HEK293 (cell line): ENCODE results near the gene FOXO6.

Source experiments
- CTCF ChIA-PET: fragments of 350-600 bp; formaldehyde crosslinking; extraction: SDS; loops from one replicate; lab custom pipeline; 2021; ENCODE audit warnings: antibody characterized with exemption; lab: Yijun Ruan, JAX
- POLR2A ChIA-PET: fragments of 300-600 bp; formaldehyde crosslinking; extraction: SDS; loops from one replicate; lab custom pipeline; 2020; ENCODE audit warnings: antibody characterized with exemption, inconsistent platforms; lab: Yijun Ruan, JAX
- H3K27ac ChIP-seq: fragments of 200-500 bp; sonication (Bioruptor generic); 2 replicates; pipeline ENCODE4 v1.5.1; 2014; ENCODE audit warnings: low read depth, low read length, control low read depth, inconsistent platforms; ENCODE audit errors: extremely low read depth
- H3K36me3 ChIP-seq, 2 experiments: fragments of 200-500 bp in 1 of 2; sonication (Bioruptor generic) in 1 of 2; 1 replicate in 1 of 2; 2 replicates in 1 of 2; pipeline ENCODE4 v1.5.1; 2014 to 2017; ENCODE audit warnings: inconsistent platforms in 2 of 2, low read length in 2 of 2; ENCODE audit not compliant: control insufficient read depth in 2 of 2, insufficient read depth in 1 of 2
- H3K4me1 ChIP-seq: fragments of 200-500 bp; sonication (Bioruptor generic); 2 replicates; pipeline ENCODE4 v1.5.1; 2014; ENCODE audit warnings: mild to moderate bottlenecking, low read length, inconsistent platforms; ENCODE audit not compliant: control insufficient read depth, insufficient read depth
- H3K4me3 ChIP-seq: 2 replicates; pipeline ENCODE4 v1.5.1; 2011; ENCODE audit warnings: low read depth, mild to moderate bottlenecking, control low read depth, low read length, moderate library complexity
- H3K9me3 ChIP-seq: fragments of 200-500 bp; sonication (Bioruptor generic); 2 replicates; pipeline ENCODE4 v1.5.1; 2014; ENCODE audit warnings: low read depth, low read length, inconsistent platforms; ENCODE audit not compliant: control insufficient read depth, insufficient read depth
- HOXA7 ChIP-seq: sonication (generic); formaldehyde crosslinking; IDR thresholded peaks from 2 replicates; pipeline ENCODE4 v1.8.1; 2022; ENCODE audit warnings: missing genetic modification reagents, borderline replicate concordance
- KLF17 ChIP-seq: fragments of 450-650 bp; formaldehyde crosslinking; IDR thresholded peaks from 2 replicates; pipeline ENCODE4 v1.5.1; 2016; ENCODE audit warnings: missing biosample characterization, missing genetic modification characterization
- MYNN ChIP-seq: fragments of 450-650 bp; formaldehyde crosslinking; IDR thresholded peaks from 2 replicates; pipeline ENCODE4 v1.5.1; 2016; ENCODE audit warnings: missing biosample characterization, missing genetic modification characterization, borderline replicate concordance
- PRDM4 ChIP-seq: fragments of 450-650 bp; formaldehyde crosslinking; IDR thresholded peaks from 2 replicates; pipeline ENCODE4 v1.5.1; 2017; ENCODE audit warnings: missing biosample characterization, missing genetic modification characterization
- SP3 ChIP-seq: fragments of 450-650 bp; formaldehyde crosslinking; IDR thresholded peaks from 2 replicates; pipeline ENCODE4 v1.5.1; 2016; ENCODE audit warnings: missing biosample characterization, missing genetic modification characterization
- WT1 ChIP-seq: fragments of 450-650 bp; formaldehyde crosslinking; IDR thresholded peaks from 2 replicates; pipeline ENCODE4 v1.5.1; 2016; ENCODE audit warnings: missing biosample characterization, missing genetic modification characterization
- ZBTB17 ChIP-seq: fragments of 450-650 bp; formaldehyde crosslinking; IDR thresholded peaks from 2 replicates; pipeline ENCODE4 v1.5.1; 2016; ENCODE audit warnings: missing biosample characterization, missing genetic modification characterization
- ZIC2 ChIP-seq: fragments of 450-650 bp; formaldehyde crosslinking; IDR thresholded peaks from 2 replicates; pipeline ENCODE4 v1.5.1; 2016; ENCODE audit warnings: missing biosample characterization, missing genetic modification characterization
- ZNF112 ChIP-seq: fragments of 450-650 bp; formaldehyde crosslinking; IDR thresholded peaks from 2 replicates; pipeline ENCODE4 v1.5.0; 2017; ENCODE audit warnings: missing biosample characterization, missing genetic modification characterization
- ZNF214 ChIP-seq: fragments of 450-650 bp; formaldehyde crosslinking; IDR thresholded peaks from 2 replicates; pipeline ENCODE4 v1.5.1; 2017; ENCODE audit warnings: missing biosample characterization, mild to moderate bottlenecking, missing genetic modification characterization, borderline replicate concordance
- ZNF335 ChIP-seq: fragments of 450-650 bp; formaldehyde crosslinking; conservative IDR thresholded peaks from 2 replicates; pipeline ENCODE4 v1.5.1; 2016; ENCODE audit warnings: missing biosample characterization, missing genetic modification characterization
- ZNF391 ChIP-seq: fragments of 450-650 bp; formaldehyde crosslinking; IDR thresholded peaks from 2 replicates; pipeline ENCODE4 v1.5.1; 2016; ENCODE audit warnings: low read depth, missing biosample characterization, missing genetic modification characterization, borderline replicate concordance
- ZNF473 ChIP-seq: fragments of 450-650 bp; formaldehyde crosslinking; IDR thresholded peaks from 2 replicates; pipeline ENCODE4 v1.5.1; 2017; ENCODE audit warnings: missing biosample characterization, missing genetic modification characterization
- ZNF561 ChIP-seq: fragments of 450-650 bp; IDR thresholded peaks from 2 replicates; pipeline ENCODE4 v1.5.1; 2018; ENCODE audit warnings: missing biosample characterization, missing genetic modification characterization, borderline replicate concordance
- ZNF600 ChIP-seq: fragments of 450-650 bp; formaldehyde crosslinking; IDR thresholded peaks from 2 replicates; pipeline ENCODE4 v1.5.1; 2016; ENCODE audit warnings: missing biosample characterization, missing genetic modification characterization
- ZNF639 ChIP-seq: fragments of 450-650 bp; formaldehyde crosslinking; IDR thresholded peaks from 2 replicates; pipeline ENCODE4 v1.5.1; 2016; ENCODE audit warnings: missing biosample characterization, missing genetic modification characterization
- ZNF645 ChIP-seq: fragments of 450-650 bp; formaldehyde crosslinking; IDR thresholded peaks from 2 replicates; pipeline ENCODE4; 2016; ENCODE audit warnings: missing biosample characterization, missing genetic modification characterization
- ZNF785 ChIP-seq: fragments of 450-650 bp; formaldehyde crosslinking; IDR thresholded peaks from 2 replicates; pipeline ENCODE4 v1.5.1; 2016; ENCODE audit warnings: missing biosample characterization, missing genetic modification characterization
- ZNF830 ChIP-seq: fragments of 450-650 bp; IDR thresholded peaks from 2 replicates; pipeline ENCODE4 v1.5.0; 2018; ENCODE audit warnings: missing biosample characterization, missing genetic modification characterization, low read depth, mild to moderate bottlenecking, moderate library complexity
- ZSCAN23 ChIP-seq: fragments of 450-650 bp; formaldehyde crosslinking; IDR thresholded peaks from 2 replicates; pipeline ENCODE4 v1.5.1; 2016; ENCODE audit warnings: missing biosample characterization, missing genetic modification characterization
- ZSCAN5A ChIP-seq: fragments of 450-650 bp; formaldehyde crosslinking; IDR thresholded peaks from 2 replicates; pipeline ENCODE4 v1.5.1; 2016; ENCODE audit warnings: missing biosample characterization, missing genetic modification characterization

The FOXO6 gene

GRCh38 chr1:41354956-41355355, 6.3 kb upstream of the FOXO6 start:
- POLR2A ChIA-PET = no interaction called here
- H3K9me3 ChIP-seq = no peaks in the 10 kb centered on the region
- no peak overlapping the region for H3K27ac ChIP-seq
- CTCF ChIA-PET = interaction anchor here (0.5 to 1.2 kb wide), 4 partner anchors 12 to 294 kb away, joined by 3 to 4 read pairs (median 3); no protein-coding TSS in a partner anchor
- H3K36me3 ChIP-seq = no peaks in the 10 kb centered on the region
- TF ChIP-seq MYNN = no peak
- TF ChIP-seq ZIC2 (tag by site-specific recombination) = no peak
- TF ChIP-seq ZNF830 (tag by site-specific recombination) = no peak
- no peak for TF ChIP-seq ZNF335
- no peak for TF ChIP-seq PRDM4 (tag by site-specific recombination)
- no peak for TF ChIP-seq ZNF214 (tag by site-specific recombination)
- TF ChIP-seq KLF17 (tag by site-specific recombination) = no peak
- no peak for TF ChIP-seq ZNF391 (tag by site-specific recombination)
- TF ChIP-seq ZNF785 (tag by site-specific recombination) = no peak
- no peak for TF ChIP-seq WT1
- no peak for TF ChIP-seq ZNF473
- peaks cover 4% of the 10 kb centered on the region; the same call in 1 of the 2 replicates for H3K4me1 ChIP-seq
- no peak overlapping the region for H3K4me3 ChIP-seq

- Histone ChIP-seq H3K4me3 (no peak overlapping the region), H3K27ac (no peak overlapping the region), H3K9me3 (no peaks in the 10 kb centered on the region), H3K36me3 (no peaks in the 10 kb centered on the region), H3K4me1 (peaks cover 4% of the 10 kb centered on the region; the same call in 1 of the 2 replicates)
- TF ChIP-seq ZNF600 (tag by site-specific recombination) = no peak
- no peak for TF ChIP-seq ZNF561
- no peak for TF ChIP-seq ZSCAN23 (tag by site-specific recombination)
- TF ChIP-seq ZSCAN5A = no peak
- no peak for TF ChIP-seq SP3
- no peak for TF ChIP-seq ZBTB17 (tag by site-specific recombination)
- no peak for TF ChIP-seq ZNF639 (tag by site-specific recombination)
- no peak for TF ChIP-seq HOXA7 (CRISPR knock-in tag)
- no peak for TF ChIP-seq ZNF112 (tag by site-specific recombination)
- no peak for TF ChIP-seq ZNF645 (tag by site-specific recombination)
- CTCF ChIA-PET = interaction anchor here (0.5 to 1.2 kb wide), 5 partner anchors 13 to 294 kb away, joined by 3 to 4 read pairs (median 3); no protein-coding TSS in a partner anchor
- POLR2A ChIA-PET = no interaction called here
These were observed 5.9 kb upstream of the FOXO6 start for GRCh38 chr1:41355356-41355755.
